Suprapubic skin (tissue), 4 donors: Measurements from ENCODE around the gene INAFM2. TPM values are rescaled to one million over a fixed set of nuclear protein-coding genes. Genes with fewer than 3 reads are reported as not detected.

ENCODE experiments used
- DNase-seq, 2 donors: peaks; one replicate each; pipeline ENCODE4 v3.0.0-alpha.2; 2019; ENCODE audit warnings: low spot score in 2 of 2
- H3K27ac ChIP-seq: fragments of 200-600 bp; sonication (generic); one replicate; pipeline ENCODE4 v1.5.1; 2019
- H3K27me3 ChIP-seq: fragments of 200-600 bp; sonication (generic); one replicate; pipeline ENCODE4 v1.5.1; 2019
- H3K36me3 ChIP-seq: fragments of 200-600 bp; sonication (generic); one replicate; pipeline ENCODE4 v1.5.1; 2019
- H3K4me1 ChIP-seq: fragments of 200-600 bp; sonication (generic); one replicate; pipeline ENCODE4 v1.5.1; 2019
- H3K4me3 ChIP-seq: fragments of 200-600 bp; sonication (generic); one replicate; pipeline ENCODE4 v1.5.1; 2019; ENCODE audit warnings: mild to moderate bottlenecking
- H3K9me3 ChIP-seq: fragments of 200-600 bp; sonication (generic); one replicate; pipeline ENCODE4 v1.5.1; 2019
- EP300 ChIP-seq: sonication (generic); formaldehyde crosslinking; IDR thresholded peaks from one replicate; pipeline ENCODE4 v1.6.1; 2017; ENCODE audit warnings: antibody characterized with exemption
- POLR2A ChIP-seq, 2 donors: fragments of 450-650 bp; IDR thresholded peaks; one replicate each; pipeline ENCODE4 v1.6.1; 2017; ENCODE audit warnings: antibody characterized with exemption in 2 of 2, mild to moderate bottlenecking in 2 of 2, moderate library complexity in 2 of 2
- POLR2AphosphoS5 ChIP-seq, 3 donors: sonication (generic); formaldehyde crosslinking; IDR thresholded peaks; one replicate each; pipeline ENCODE4 v1.6.1; 2017; ENCODE audit warnings: antibody characterized with exemption in 3 of 3
- WGBS: methylation state at CpG from one replicate; pipeline ENCODE4 v1.1.5; 2018; 5-methylcytosine and 5-hydroxymethylcytosine counted together
- total RNA-seq, 4 donors: library from RNA; depleted of rRNA; stranded (reverse); fragments of >200 nt; gene quantifications; one replicate each; pipeline ENCODE4 v1.1.0, GENCODE V29; 2016
- TF ChIP-seq, protein P1 (sequence below), 2 donors: fragments of 200-600 bp in 1 of 2; fragments of 450-650 bp in 1 of 2; sonication (generic) in 1 of 2; IDR thresholded peaks; one replicate each; pipeline ENCODE4 v1.5.1; 2016 to 2019; ENCODE audit warnings: antibody characterized with exemption in 2 of 2, mild to moderate bottlenecking in 1 of 2, moderate library complexity in 1 of 2

The INAFM2 gene
- total RNA-seq, 4 donors from 2014 or later, result 3.3 to 9.1 (median 6.1) TPM

GRCh38 chr15:40333922-40334492 lies 10.5 kb downstream of the INAFM2 start:
- H3K36me3 ChIP-seq, result no peaks in the 10 kb centered on the region
- 52% methylated on average over 8 of the region's 12 CpGs for WGBS
- H3K27me3 ChIP-seq, result no peaks in the 10 kb centered on the region
- H3K4me3 ChIP-seq, result peak overlapping the region; percentile 5
- H3K27ac ChIP-seq, result peak overlapping the region; percentile 42
- no peaks in the 10 kb centered on the region for H3K9me3 ChIP-seq
- TF ChIP-seq EP300, result no peak
- no peak for TF ChIP-seq POLR2A (IDR thresholded peaks at IDR 0.05)
- TF ChIP-seq POLR2AphosphoS5 (IDR thresholded peaks at IDR 0.05), result no peak
- no peak for DNase-seq
- peaks cover 54% of the 10 kb centered on the region for H3K4me1 ChIP-seq

DNA sequence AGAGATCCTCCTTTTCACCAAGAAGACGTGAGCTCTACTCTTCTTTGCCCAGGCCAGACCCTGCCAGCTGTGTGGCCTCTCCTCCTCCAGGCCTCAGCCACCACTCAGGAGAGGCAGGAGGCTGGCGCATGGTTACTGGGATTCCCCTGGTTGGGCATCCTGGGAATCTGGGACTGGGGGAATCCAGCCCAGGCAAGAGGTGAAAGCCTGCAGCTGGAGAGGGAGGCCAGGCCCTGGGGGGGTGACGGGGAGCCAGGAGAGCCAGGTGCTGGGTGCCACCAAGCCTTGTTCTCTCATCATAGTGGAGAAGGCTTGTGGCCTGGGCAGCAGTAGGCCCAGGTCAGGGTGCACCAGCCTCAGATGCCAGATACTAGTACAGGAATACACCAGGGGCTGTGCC lies 11.0 kb downstream of the INAFM2 start:
- DNase-seq, result no peak
- WGBS, result 80% methylated on average over 2 of the region's 3 CpGs
- Histone ChIP-seq H3K9me3 (no peaks in the 10 kb centered on the region), H3K27me3 (no peaks in the 10 kb centered on the region), H3K36me3 (no peaks in the 10 kb centered on the region), H3K4me1 (peaks cover 59% of the 10 kb centered on the region), H3K4me3 (no peak overlapping the region), H3K27ac (peak overlapping the region; percentile 42)
- TF ChIP-seq, protein P1, sequence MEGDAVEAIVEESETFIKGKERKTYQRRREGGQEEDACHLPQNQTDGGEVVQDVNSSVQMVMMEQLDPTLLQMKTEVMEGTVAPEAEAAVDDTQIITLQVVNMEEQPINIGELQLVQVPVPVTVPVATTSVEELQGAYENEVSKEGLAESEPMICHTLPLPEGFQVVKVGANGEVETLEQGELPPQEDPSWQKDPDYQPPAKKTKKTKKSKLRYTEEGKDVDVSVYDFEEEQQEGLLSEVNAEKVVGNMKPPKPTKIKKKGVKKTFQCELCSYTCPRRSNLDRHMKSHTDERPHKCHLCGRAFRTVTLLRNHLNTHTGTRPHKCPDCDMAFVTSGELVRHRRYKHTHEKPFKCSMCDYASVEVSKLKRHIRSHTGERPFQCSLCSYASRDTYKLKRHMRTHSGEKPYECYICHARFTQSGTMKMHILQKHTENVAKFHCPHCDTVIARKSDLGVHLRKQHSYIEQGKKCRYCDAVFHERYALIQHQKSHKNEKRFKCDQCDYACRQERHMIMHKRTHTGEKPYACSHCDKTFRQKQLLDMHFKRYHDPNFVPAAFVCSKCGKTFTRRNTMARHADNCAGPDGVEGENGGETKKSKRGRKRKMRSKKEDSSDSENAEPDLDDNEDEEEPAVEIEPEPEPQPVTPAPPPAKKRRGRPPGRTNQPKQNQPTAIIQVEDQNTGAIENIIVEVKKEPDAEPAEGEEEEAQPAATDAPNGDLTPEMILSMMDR (IDR thresholded peaks at IDR 0.05), result no peak
- TF ChIP-seq EP300 (no peak), POLR2A (IDR thresholded peaks at IDR 0.05) (no peak), POLR2AphosphoS5 (IDR thresholded peaks at IDR 0.05) (no peak)

GRCh38 chr15:40334941-40335795 lies 11.7 kb downstream of the INAFM2 start:
- Histone ChIP-seq H3K36me3 (no peaks in the 10 kb centered on the region), H3K27me3 (no peaks in the 10 kb centered on the region), H3K4me3 (no peak overlapping the region), H3K4me1 (peaks cover 63% of the 10 kb centered on the region), H3K27ac (peak overlapping the region; percentile 42), H3K9me3 (no peaks in the 10 kb centered on the region)
- TF ChIP-seq EP300, result no peak
- DNase-seq, result no peak
- WGBS, result 90% methylated on average over 4 of the region's 26 CpGs

DNA sequence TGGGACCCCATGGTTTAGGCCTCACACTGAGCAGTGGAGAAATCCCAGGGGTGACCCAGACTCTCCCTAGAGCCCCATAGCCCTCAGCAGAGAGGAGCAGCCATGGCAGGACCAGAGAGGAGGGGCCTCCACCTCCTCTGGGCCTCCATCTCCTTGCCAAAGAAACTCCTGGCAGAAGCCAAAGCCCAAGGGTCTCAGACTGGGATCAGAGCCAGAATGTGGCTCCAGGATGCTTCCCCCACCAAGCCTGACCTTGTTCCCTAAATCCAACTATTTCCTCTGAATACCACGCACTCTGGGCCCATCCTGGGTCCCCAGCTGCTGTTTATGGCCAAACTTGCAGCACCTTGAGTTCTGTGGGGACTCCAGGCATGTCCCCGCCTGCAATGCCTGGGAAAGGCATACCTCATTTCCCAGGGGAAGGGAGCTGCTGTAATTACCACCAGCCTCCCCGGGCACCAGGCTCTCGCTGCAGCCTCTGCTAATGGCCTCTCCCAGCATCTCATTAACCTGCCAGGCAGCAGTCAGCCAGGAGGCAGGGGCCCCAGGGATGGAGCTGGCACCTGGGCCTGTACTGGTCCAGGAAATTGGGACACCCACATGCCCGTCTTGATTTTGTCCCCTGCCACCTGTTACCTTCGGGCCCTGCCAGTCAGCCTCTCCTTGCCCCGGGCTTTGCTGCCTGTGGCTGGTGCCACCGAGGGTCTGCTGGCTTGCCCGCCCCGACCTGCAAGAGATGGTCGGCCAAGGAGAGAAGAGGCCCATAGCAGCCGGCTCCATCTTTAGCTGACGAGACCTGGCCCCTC lies 12.6 kb downstream of the INAFM2 start:
- H3K27ac ChIP-seq, result no peak overlapping the region
- 84% methylated on average over 12 of the region's 13 CpGs for WGBS
- peaks cover 70% of the 10 kb centered on the region for H3K4me1 ChIP-seq
- no peak for DNase-seq
- no peaks in the 10 kb centered on the region for H3K27me3 ChIP-seq
- no peaks in the 10 kb centered on the region for H3K36me3 ChIP-seq
- no peaks in the 10 kb centered on the region for H3K9me3 ChIP-seq
- no peak overlapping the region for H3K4me3 ChIP-seq
- TF ChIP-seq POLR2AphosphoS5 (IDR thresholded peaks at IDR 0.05) (no peak), POLR2A (IDR thresholded peaks at IDR 0.05) (no peak), EP300 (no peak)
- TF ChIP-seq, protein P1 (IDR thresholded peaks at IDR 0.05), result no peak

GRCh38 chr15:40336744-40337122 lies 13.2 kb downstream of the INAFM2 start:
- Histone ChIP-seq H3K9me3 (no peaks in the 10 kb centered on the region), H3K4me1 (peaks cover 76% of the 10 kb centered on the region), H3K4me3 (no peak overlapping the region), H3K27me3 (no peaks in the 10 kb centered on the region), H3K27ac (no peak overlapping the region), H3K36me3 (no peaks in the 10 kb centered on the region)
- no peak for DNase-seq
- 72% methylated on average over 5 of the region's 5 CpGs for WGBS
- no peak for TF ChIP-seq POLR2AphosphoS5 (IDR thresholded peaks at IDR 0.05)

- Histone ChIP-seq H3K9me3 (no peaks in the 10 kb centered on the region), H3K36me3 (no peaks in the 10 kb centered on the region), H3K4me1 (peaks cover 77% of the 10 kb centered on the region), H3K27me3 (no peaks in the 10 kb centered on the region), H3K27ac (peak overlapping the region; percentile 2), H3K4me3 (no peak overlapping the region)
- 67% methylated on average over 1 of the region's 19 CpGs for WGBS
- TF ChIP-seq POLR2AphosphoS5 (IDR thresholded peaks at IDR 0.05) (no peak), EP300 (no peak), POLR2A (IDR thresholded peaks at IDR 0.05) (no peak)
- TF ChIP-seq, protein P1 (IDR thresholded peaks at IDR 0.05), result no peak
- no peak for DNase-seq
Observed at GRCh38 chr15:40337597-40337996, 14.1 kb downstream of the INAFM2 start.
